Progenitor cell of endocrine pancreas (in vitro differentiated cells): Measurements from ENCODE around the gene LRRC23. TPM values are rescaled to one million over a fixed set of nuclear protein-coding genes. Genes with fewer than 3 reads are reported as not detected.

Experiments
- DNase-seq: peaks from one replicate; pipeline ENCODE4 v3.0.0; 2021; ENCODE audit warnings: low spot score; ENCODE audit not compliant: unreplicated experiment
- H3K27ac Mint-ChIP-seq: 2 replicates; pipeline ENCODE4 v1.8.0; 2021; ENCODE audit warnings: mild to moderate bottlenecking, moderate library complexity, mixed read lengths
- H3K27me3 Mint-ChIP-seq: 2 replicates; pipeline ENCODE4 v1.8.0; 2021; ENCODE audit warnings: mixed read lengths
- H3K36me3 Mint-ChIP-seq: 2 replicates; pipeline ENCODE4 v1.8.0; 2022; ENCODE audit warnings: mixed read lengths; ENCODE audit not compliant: insufficient read depth
- H3K4me1 Mint-ChIP-seq: 2 replicates; pipeline ENCODE4 v1.8.0; 2021; ENCODE audit warnings: low read depth, mixed read lengths
- H3K4me3 Mint-ChIP-seq: 2 replicates; pipeline ENCODE4 v1.8.0; 2021; ENCODE audit warnings: low read depth, mild to moderate bottlenecking, moderate library complexity, mixed read lengths
- H3K9me3 Mint-ChIP-seq: 2 replicates; pipeline ENCODE4 v1.8.0; 2021; ENCODE audit warnings: low read depth, mixed read lengths
- CTCF ChIP-seq: fragments of 200-600 bp; sonication (generic); IDR thresholded peaks from one replicate; pipeline ENCODE4 v1.5.0; 2021; ENCODE audit warnings: antibody characterized with exemption, mild to moderate bottlenecking; ENCODE audit not compliant: unreplicated experiment
- total RNA-seq: library from RNA; stranded (reverse); gene quantifications from 2 replicates; pipeline ENCODE4 v1.2.1, GENCODE V29; 2021

Gene LRRC23
- total RNA-seq, 1 donor from 2014 or later = 21.5 TPM

DNA sequence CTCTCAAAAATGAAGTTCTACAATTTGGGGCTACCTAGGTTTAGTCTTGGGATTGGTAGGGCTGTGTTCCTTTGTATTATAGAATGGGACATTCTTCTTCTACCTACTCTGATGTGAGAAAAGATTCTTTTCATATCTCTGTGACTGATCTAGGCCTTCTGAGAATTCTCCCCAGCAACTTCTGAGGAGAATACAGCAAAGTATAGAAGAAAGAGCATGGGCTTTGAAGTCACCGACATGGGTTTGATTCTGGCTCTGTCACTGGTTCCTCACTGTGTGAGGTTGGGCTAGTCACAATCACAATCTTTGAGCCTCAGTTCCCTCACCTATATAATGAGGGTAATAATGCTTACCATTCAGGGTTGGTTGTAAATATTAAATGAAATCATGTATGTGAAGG, 28.1 kb downstream of the LRRC23 start:
- peaks cover 38% of the 10 kb centered on the region for H3K4me1 Mint-ChIP-seq
- TF ChIP-seq CTCF = no peak
- H3K9me3 Mint-ChIP-seq = no peaks in the 10 kb centered on the region
- no peak for DNase-seq
- H3K27ac Mint-ChIP-seq = peak overlapping the region; percentile 36
- no peaks in the 10 kb centered on the region for H3K27me3 Mint-ChIP-seq
- no peak overlapping the region for H3K4me3 Mint-ChIP-seq
- H3K36me3 Mint-ChIP-seq = peaks cover 29% of the 10 kb centered on the region

- Mint-ChIP-seq H3K27ac (no peak overlapping the region), H3K9me3 (no peaks in the 10 kb centered on the region), H3K4me3 (no peak overlapping the region), H3K4me1 (peaks cover 36% of the 10 kb centered on the region), H3K27me3 (no peaks in the 10 kb centered on the region), H3K36me3 (peaks cover 32% of the 10 kb centered on the region)
- no peak for TF ChIP-seq CTCF
- no peak for DNase-seq
Observed at GRCh38 chr12:6934110-6934509, 29.5 kb downstream of the LRRC23 start.

GRCh38 chr12:6935371-6936193, 31.0 kb downstream of the LRRC23 start:
- peak overlapping the region; percentile 14 for H3K27ac Mint-ChIP-seq
- no peak overlapping the region for H3K4me3 Mint-ChIP-seq

DNA sequence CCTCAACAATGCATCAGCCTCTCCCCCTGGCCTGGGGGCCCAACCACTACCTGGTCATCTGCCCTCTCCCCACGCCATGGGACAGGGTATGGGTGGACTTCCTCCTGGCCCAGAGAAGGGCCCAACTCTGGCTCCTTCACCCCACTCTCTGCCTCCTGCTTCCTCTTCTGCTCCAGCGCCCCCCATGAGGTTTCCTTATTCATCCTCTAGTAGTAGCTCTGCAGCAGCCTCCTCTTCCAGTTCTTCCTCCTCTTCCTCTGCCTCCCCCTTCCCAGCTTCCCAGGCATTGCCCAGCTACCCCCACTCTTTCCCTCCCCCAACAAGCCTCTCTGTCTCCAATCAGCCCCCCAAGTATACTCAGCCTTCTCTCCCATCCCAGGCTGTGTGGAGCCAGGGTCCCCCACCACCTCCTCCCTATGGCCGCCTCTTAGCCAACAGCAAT, 31.6 kb downstream of the LRRC23 start:
- Mint-ChIP-seq H3K36me3 (peaks cover 45% of the 10 kb centered on the region), H3K27me3 (no peaks in the 10 kb centered on the region), H3K27ac (peak overlapping the region; percentile 78), H3K4me1 (peaks cover 20% of the 10 kb centered on the region), H3K9me3 (no peaks in the 10 kb centered on the region), H3K4me3 (peak overlapping the region; percentile 75)
- no peak for DNase-seq
- TF ChIP-seq CTCF = no peak

More at GRCh38 chr12:6935371-6936193, 31.0 kb downstream of the LRRC23 start:
- DNase-seq = no peak
- peaks cover 24% of the 10 kb centered on the region for H3K4me1 Mint-ChIP-seq
- no peaks in the 10 kb centered on the region for H3K9me3 Mint-ChIP-seq
- TF ChIP-seq CTCF = no peak
- H3K36me3 Mint-ChIP-seq = peaks cover 42% of the 10 kb centered on the region
- H3K27me3 Mint-ChIP-seq = no peaks in the 10 kb centered on the region

DNA sequence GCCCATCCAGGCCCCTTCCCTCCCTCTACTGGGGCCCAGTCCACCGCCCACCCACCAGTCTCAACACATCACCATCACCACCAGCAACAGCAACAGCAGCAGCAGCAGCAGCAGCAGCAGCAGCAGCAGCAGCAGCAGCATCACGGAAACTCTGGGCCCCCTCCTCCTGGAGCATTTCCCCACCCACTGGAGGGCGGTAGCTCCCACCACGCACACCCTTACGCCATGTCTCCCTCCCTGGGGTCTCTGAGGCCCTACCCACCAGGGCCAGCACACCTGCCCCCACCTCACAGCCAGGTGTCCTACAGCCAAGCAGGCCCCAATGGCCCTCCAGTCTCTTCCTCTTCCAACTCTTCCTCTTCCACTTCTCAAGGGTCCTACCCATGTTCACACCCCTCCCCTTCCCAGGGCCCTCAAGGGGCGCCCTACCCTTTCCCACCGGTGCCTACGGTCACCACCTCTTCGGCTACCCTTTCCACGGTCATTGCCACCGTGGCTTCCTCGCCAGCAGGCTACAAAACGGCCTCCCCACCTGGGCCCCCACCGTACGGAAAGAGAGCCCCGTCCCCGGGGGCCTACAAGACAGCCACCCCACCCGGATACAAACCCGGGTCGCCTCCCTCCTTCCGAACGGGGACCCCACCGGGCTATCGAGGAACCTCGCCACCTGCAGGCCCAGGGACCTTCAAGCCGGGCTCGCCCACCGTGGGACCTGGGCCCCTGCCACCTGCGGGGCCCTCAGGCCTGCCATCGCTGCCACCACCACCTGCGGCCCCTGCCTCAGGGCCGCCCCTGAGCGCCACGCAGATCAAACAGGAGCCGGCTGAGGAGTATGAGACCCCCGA, 32.2 kb downstream of the LRRC23 start:
- DNase-seq = no peak
- H3K4me3 Mint-ChIP-seq = peak overlapping the region; percentile 75
- H3K36me3 Mint-ChIP-seq = peaks cover 48% of the 10 kb centered on the region
- no peak for TF ChIP-seq CTCF
- H3K27me3 Mint-ChIP-seq = no peaks in the 10 kb centered on the region
- H3K9me3 Mint-ChIP-seq = no peaks in the 10 kb centered on the region
- peaks cover 20% of the 10 kb centered on the region for H3K4me1 Mint-ChIP-seq
- peak overlapping the region; percentile 78 for H3K27ac Mint-ChIP-seq
